GM12878 (cell line): ENCODE results near the gene ESR1.

Source experiments
- BHLHE40 ChIP-seq, 2 experiments: fragments of 450-650 bp in 1 of 2; IDR thresholded peaks; 2 replicates each; pipeline ENCODE4 v1.6.1; 2011 to 2017; ENCODE audit warnings: low read depth in 2 of 2, borderline replicate concordance in 1 of 2, improper control_type of control experiment in 1 of 2, low read length in 1 of 2, mild to moderate bottlenecking in 1 of 2
- CTCF ChIP-seq, 3 experiments: IDR thresholded peaks in 2 of 3; conservative IDR thresholded peaks in 1 of 3; 2 replicates each; pipeline ENCODE4 v1.5.1; 2011; ENCODE audit warnings: low read depth in 3 of 3, low read length in 3 of 3, mild to moderate bottlenecking in 3 of 3, control low read depth in 2 of 3, moderate library complexity in 2 of 3, inconsistent platforms in 1 of 3, mixed read lengths in 1 of 3; ENCODE audit not compliant: control insufficient read depth in 2 of 3, insufficient read depth in 1 of 3; ENCODE audit errors: extremely low read depth in 1 of 3
- EED ChIP-seq: sonication (generic); IDR thresholded peaks from 2 replicates; pipeline ENCODE4 v1.6.1; 2016; ENCODE audit warnings: antibody characterized with exemption, low read depth
- EZH2 ChIP-seq: IDR thresholded peaks from 2 replicates; pipeline ENCODE4 v1.6.1; 2012; ENCODE audit warnings: low read depth, mild to moderate bottlenecking, control low read depth, inconsistent platforms, low read length, borderline replicate concordance; ENCODE audit not compliant: control insufficient read depth
- FOXK2 ChIP-seq: fragments of 450-650 bp; IDR thresholded peaks from 2 replicates; pipeline ENCODE4 v1.6.1; 2017; ENCODE audit warnings: mild to moderate bottlenecking, moderate library complexity
- GABPA ChIP-seq: IDR thresholded peaks from 2 replicates; pipeline ENCODE4 v1.6.1; 2014; ENCODE audit warnings: antibody characterized with exemption, low read depth, mild to moderate bottlenecking, inconsistent platforms
- NBN ChIP-seq: fragments of 450-650 bp; IDR thresholded peaks from 2 replicates; pipeline ENCODE4 v1.6.1; 2016
- POLR2AphosphoS5 ChIP-seq: IDR thresholded peaks from 2 replicates; pipeline ENCODE4 v1.6.1; 2011; ENCODE audit warnings: mild to moderate bottlenecking, low read length, inconsistent platforms
- RCOR1 ChIP-seq: conservative IDR thresholded peaks from 2 replicates; pipeline ENCODE4 v1.6.1; 2012; ENCODE audit warnings: low read depth, low read length, improper control_type of control experiment
- SIX5 ChIP-seq: IDR thresholded peaks from 2 replicates; pipeline ENCODE4 v1.6.1; 2011; ENCODE audit warnings: mild to moderate bottlenecking, low read depth, low read length, moderate library complexity; ENCODE audit not compliant: severe bottlenecking
- SRF ChIP-seq, 2 experiments: IDR thresholded peaks; 2 replicates each; pipeline ENCODE4 v1.6.1; 2011; ENCODE audit warnings: low read depth in 2 of 2, low read length in 2 of 2, mild to moderate bottlenecking in 1 of 2, moderate library complexity in 1 of 2
- TAF1 ChIP-seq: IDR thresholded peaks from 2 replicates; pipeline ENCODE4 v1.6.1; 2011; ENCODE audit warnings: mild to moderate bottlenecking, low read depth, low read length, borderline replicate concordance
- TF ChIP-seq, protein P1 (sequence below): IDR thresholded peaks from 2 replicates; pipeline ENCODE4 v1.6.1; 2012; ENCODE audit warnings: mild to moderate bottlenecking, low read depth, low read length

GRCh38 chr6:152164957-152165356 is 357.5 kb downstream of the ESR1 start:
- TF ChIP-seq CTCF (IDR thresholded peaks at IDR 0.05 in 2 of 3, conservative IDR thresholded peaks at IDR 0.05 in 1 of 3; ENCODE audit: control insufficient read depth in 2 of 3, extremely low read depth in 1 of 3, insufficient read depth in 1 of 3, low read depth in 3 of 3, low read length in 3 of 3) (no peak), TAF1 (no peak), EZH2 (no peak), NBN (no peak), FOXK2 (no peak), RCOR1 (no peak), SRF (IDR thresholded peaks at IDR 0.05; ENCODE audit: low read depth in 2 of 2, low read length in 2 of 2) (no peak), BHLHE40 (IDR thresholded peaks at IDR 0.05; ENCODE audit: borderline replicate concordance in 1 of 2, low read depth in 2 of 2, low read length in 1 of 2) (no peak), EED (no peak), SIX5 (no peak), POLR2AphosphoS5 (no peak), GABPA (no peak)
- TF ChIP-seq, protein P1, sequence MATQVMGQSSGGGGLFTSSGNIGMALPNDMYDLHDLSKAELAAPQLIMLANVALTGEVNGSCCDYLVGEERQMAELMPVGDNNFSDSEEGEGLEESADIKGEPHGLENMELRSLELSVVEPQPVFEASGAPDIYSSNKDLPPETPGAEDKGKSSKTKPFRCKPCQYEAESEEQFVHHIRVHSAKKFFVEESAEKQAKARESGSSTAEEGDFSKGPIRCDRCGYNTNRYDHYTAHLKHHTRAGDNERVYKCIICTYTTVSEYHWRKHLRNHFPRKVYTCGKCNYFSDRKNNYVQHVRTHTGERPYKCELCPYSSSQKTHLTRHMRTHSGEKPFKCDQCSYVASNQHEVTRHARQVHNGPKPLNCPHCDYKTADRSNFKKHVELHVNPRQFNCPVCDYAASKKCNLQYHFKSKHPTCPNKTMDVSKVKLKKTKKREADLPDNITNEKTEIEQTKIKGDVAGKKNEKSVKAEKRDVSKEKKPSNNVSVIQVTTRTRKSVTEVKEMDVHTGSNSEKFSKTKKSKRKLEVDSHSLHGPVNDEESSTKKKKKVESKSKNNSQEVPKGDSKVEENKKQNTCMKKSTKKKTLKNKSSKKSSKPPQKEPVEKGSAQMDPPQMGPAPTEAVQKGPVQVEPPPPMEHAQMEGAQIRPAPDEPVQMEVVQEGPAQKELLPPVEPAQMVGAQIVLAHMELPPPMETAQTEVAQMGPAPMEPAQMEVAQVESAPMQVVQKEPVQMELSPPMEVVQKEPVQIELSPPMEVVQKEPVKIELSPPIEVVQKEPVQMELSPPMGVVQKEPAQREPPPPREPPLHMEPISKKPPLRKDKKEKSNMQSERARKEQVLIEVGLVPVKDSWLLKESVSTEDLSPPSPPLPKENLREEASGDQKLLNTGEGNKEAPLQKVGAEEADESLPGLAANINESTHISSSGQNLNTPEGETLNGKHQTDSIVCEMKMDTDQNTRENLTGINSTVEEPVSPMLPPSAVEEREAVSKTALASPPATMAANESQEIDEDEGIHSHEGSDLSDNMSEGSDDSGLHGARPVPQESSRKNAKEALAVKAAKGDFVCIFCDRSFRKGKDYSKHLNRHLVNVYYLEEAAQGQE = no peak
